Gastrocnemius medialis (tissue), 4 donors: Measurements from ENCODE around the gene RAMACL. TPM values are rescaled to one million over a fixed set of nuclear protein-coding genes. Genes with fewer than 3 reads are reported as not detected.

Experiments used
- ATAC-seq, 2 donors: fragments of 150-250 bp; one replicate each; pipeline ENCODE4 v1.9.1; 2016
- DNase-seq, 2 donors: peaks; one replicate each; pipeline ENCODE4 v3.0.0-alpha.2; 2019
- H3K27ac ChIP-seq, 4 donors: fragments of 200-600 bp; sonication (generic); 1 replicate in 1 of 4; 2 replicates in 3 of 4; pipeline ENCODE4 v1.5.1; 2016 to 2018; ENCODE audit warnings: mild to moderate bottlenecking in 2 of 4, moderate library complexity in 1 of 4
- H3K27me3 ChIP-seq, 3 donors: fragments of 200-600 bp; sonication (generic) in 2 of 3; 1 replicate in 1 of 3; 2 replicates in 2 of 3; pipeline versions ENCODE4 v1.5.1 to v1.6.0; 2016 to 2019; ENCODE audit warnings: mild to moderate bottlenecking in 1 of 3, moderate library complexity in 1 of 3
- H3K36me3 ChIP-seq, 2 donors: fragments of 200-600 bp; sonication (generic) in 1 of 2; one replicate each; pipeline ENCODE4 v1.5.1; 2017 to 2018
- H3K4me1 ChIP-seq, 2 donors: fragments of 200-600 bp; sonication (generic) in 1 of 2; one replicate each; pipeline ENCODE4 v1.5.1; 2016 to 2017; ENCODE audit warnings: mild to moderate bottlenecking in 2 of 2
- H3K4me3 ChIP-seq, 4 donors: fragments of 200-600 bp; sonication (generic) in 3 of 4; 1 replicate in 1 of 4; 2 replicates in 3 of 4; pipeline ENCODE4 v1.5.1; 2016 to 2019; ENCODE audit warnings: mild to moderate bottlenecking in 2 of 4
- H3K9me3 ChIP-seq, 3 donors: fragments of 200-600 bp; sonication (generic) in 2 of 3; 1 replicate in 1 of 3; 2 replicates in 2 of 3; pipeline ENCODE4 v1.5.1; 2016 to 2019
- POLR2A ChIP-seq, 2 donors: fragments of 450-650 bp; IDR thresholded peaks; one replicate each; pipeline ENCODE4 v1.6.1; 2017; ENCODE audit warnings: antibody characterized with exemption in 2 of 2, mild to moderate bottlenecking in 2 of 2, moderate library complexity in 2 of 2
- in situ Hi-C, 4 donors: fragments of 200-750 bp; cut with MboI; loops; one replicate each; pipeline versions ENCODE4 v1.15.0 to v1.8.0; 2017; ENCODE audit warnings: low sequenced_read_pairs in 4 of 4
- intact Hi-C: fragments of 100-400 bp; cut with DNase I; formaldehyde crosslinking; loops from one replicate; pipeline ENCODE4 v1.15.1; 2023; ENCODE audit warnings: low total_unique reads
- total RNA-seq, 4 donors: library from RNA; depleted of rRNA; stranded (reverse); fragments of >200 nt; gene quantifications; one replicate each; pipeline versions ENCODE4 v1.1.0 to v1.2.3, GENCODE V29; 2016
- TF ChIP-seq, protein P1 (sequence below), 5 experiments: fragments of 450-650 bp in 3 of 5; fragments of 200-600 bp in 2 of 5; sonication (generic) in 2 of 5; IDR thresholded peaks in 4 of 5; conservative IDR thresholded peaks in 1 of 5; 1 replicate in 4 of 5; 2 replicates in 1 of 5; pipeline ENCODE4 v1.5.1; 2016 to 2019; ENCODE audit warnings: antibody characterized with exemption in 5 of 5, mild to moderate bottlenecking in 3 of 5, moderate library complexity in 3 of 5

The RAMACL gene
- total RNA-seq, 4 donors from 2014 or later, result 0.18 to 5.6 (median 0.58) TPM

DNA sequence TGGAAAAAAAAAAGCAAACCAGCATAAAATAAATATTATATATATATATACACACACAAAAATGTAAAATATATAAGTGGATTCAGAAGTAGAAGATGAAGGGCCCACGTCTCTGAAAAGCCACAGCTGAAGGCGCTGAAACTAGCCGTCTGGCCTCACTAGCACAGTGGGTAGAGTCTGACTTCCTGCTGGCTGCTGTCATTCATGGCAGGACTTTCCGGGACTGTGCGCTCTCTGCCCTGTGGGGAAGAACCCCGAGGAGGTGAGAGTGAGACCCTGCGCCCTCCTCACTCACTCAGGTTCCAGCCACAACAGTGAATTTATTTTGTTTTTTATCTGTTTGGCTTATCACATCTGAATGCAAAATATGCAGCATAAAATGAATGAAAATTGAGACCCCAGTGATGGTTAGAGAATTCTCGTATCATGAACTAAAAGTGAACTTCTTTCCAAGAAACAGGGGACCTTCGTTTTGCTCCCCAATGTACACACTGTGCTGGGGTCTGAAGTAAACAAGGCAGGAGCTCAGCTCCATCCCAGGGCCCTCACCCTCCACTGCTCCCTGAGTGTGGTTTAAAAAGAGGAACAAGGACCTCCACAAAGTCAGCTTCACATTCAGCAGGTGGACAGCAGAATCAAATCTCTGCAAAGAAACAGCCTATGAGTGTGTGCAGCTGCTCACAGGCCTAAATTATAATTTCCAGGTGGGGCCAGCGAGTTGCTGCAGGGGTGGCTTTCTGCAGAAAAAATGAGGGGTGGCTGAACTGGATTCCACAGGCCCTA lies 1.3 kb upstream of the RAMACL start:
- in situ Hi-C loops (no loop called here), intact Hi-C loops (no loop called here)
- Histone ChIP-seq H3K27ac (no peak overlapping the region), H3K9me3 (no peaks in the 10 kb centered on the region), H3K4me3 (no peak overlapping the region), H3K27me3 (no peaks in the 10 kb centered on the region), H3K36me3 (no peaks in the 10 kb centered on the region), H3K4me1 (peaks cover 26 to 38% of the 10 kb centered on the region in 2 donors)
- DNase-seq, result no peak
- no peak for ATAC-seq
- no peak for TF ChIP-seq POLR2A (IDR thresholded peaks at IDR 0.05)
- TF ChIP-seq, protein P1, sequence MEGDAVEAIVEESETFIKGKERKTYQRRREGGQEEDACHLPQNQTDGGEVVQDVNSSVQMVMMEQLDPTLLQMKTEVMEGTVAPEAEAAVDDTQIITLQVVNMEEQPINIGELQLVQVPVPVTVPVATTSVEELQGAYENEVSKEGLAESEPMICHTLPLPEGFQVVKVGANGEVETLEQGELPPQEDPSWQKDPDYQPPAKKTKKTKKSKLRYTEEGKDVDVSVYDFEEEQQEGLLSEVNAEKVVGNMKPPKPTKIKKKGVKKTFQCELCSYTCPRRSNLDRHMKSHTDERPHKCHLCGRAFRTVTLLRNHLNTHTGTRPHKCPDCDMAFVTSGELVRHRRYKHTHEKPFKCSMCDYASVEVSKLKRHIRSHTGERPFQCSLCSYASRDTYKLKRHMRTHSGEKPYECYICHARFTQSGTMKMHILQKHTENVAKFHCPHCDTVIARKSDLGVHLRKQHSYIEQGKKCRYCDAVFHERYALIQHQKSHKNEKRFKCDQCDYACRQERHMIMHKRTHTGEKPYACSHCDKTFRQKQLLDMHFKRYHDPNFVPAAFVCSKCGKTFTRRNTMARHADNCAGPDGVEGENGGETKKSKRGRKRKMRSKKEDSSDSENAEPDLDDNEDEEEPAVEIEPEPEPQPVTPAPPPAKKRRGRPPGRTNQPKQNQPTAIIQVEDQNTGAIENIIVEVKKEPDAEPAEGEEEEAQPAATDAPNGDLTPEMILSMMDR (IDR thresholded peaks at IDR 0.05 in 4 of 5, conservative IDR thresholded peaks at IDR 0.05 in 1 of 5), result no peak

DNA sequence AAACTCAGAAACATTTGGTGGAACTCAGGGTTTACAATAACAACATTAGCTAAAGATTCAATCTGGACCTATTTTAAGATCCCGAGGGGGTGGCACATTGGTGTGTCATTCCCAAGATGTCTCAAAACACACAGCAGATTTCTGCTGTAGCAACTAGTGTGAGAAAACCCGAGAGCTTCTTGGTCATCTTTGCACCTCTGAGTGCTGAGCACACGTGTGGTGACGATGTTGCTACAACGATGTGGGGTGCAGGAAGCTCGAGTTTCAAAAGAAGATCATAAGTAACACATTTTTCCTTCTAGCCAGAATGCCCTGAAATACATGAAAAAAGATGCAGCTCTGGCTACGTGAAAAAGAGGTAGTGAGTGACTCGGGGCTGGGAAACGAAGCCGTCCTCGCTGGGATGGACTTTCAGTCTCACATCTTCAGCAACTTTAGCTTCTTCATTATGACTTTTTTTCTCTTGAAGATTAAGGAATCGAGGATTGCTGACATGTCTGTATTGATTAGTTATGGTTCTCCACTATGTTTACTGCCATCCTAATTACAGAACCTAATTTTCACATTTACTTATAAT lies 1.5 kb downstream of the RAMACL start:
- no peak overlapping the region for H3K27ac ChIP-seq
- ATAC-seq, result no peak
- H3K27me3 ChIP-seq, result no peaks in the 10 kb centered on the region
- no peak overlapping the region for H3K4me3 ChIP-seq
- TF ChIP-seq POLR2A (IDR thresholded peaks at IDR 0.05), result no peak
- TF ChIP-seq, protein P1 (IDR thresholded peaks at IDR 0.05 in 4 of 5, conservative IDR thresholded peaks at IDR 0.05 in 1 of 5), result no peak
- no peaks in the 10 kb centered on the region for H3K36me3 ChIP-seq
- in situ Hi-C loops, result no loop called here
- DNase-seq, result no peak
- intact Hi-C loops, result no loop called here
- H3K9me3 ChIP-seq, result no peaks in the 10 kb centered on the region
- H3K4me1 ChIP-seq, result peaks cover 16 to 21% of the 10 kb centered on the region in 2 donors

DNA sequence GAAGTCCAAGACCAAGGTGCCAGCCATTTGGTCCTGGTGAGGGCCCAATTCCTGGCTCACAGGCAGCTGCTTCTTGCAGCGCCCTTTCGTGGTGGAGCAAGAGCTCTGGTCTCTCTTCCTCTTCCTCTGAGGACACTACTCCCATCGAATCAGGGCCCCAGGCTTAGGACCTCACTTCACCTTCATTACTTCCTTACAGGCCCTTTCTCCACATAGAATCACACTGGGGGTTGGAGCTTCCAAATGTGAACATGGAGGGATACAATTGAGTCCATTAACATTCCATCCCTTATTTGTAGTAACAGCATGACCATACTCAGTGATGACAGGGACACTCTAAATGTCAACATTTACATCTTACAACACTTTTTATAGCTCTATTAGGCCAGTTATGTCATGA lies 2.3 kb downstream of the RAMACL start:
- in situ Hi-C loops, result no loop called here
- Histone ChIP-seq H3K4me1 (peaks cover 8 to 21% of the 10 kb centered on the region in 2 donors), H3K27me3 (no peaks in the 10 kb centered on the region), H3K9me3 (no peaks in the 10 kb centered on the region), H3K4me3 (no peak overlapping the region), H3K27ac (no peak overlapping the region), H3K36me3 (no peaks in the 10 kb centered on the region)
- DNase-seq (no peak), ATAC-seq (no peak)
- intact Hi-C loops, result no loop called here
- TF ChIP-seq, protein P1 (IDR thresholded peaks at IDR 0.05 in 4 of 5, conservative IDR thresholded peaks at IDR 0.05 in 1 of 5), result no peak
- TF ChIP-seq POLR2A (IDR thresholded peaks at IDR 0.05), result no peak

DNA sequence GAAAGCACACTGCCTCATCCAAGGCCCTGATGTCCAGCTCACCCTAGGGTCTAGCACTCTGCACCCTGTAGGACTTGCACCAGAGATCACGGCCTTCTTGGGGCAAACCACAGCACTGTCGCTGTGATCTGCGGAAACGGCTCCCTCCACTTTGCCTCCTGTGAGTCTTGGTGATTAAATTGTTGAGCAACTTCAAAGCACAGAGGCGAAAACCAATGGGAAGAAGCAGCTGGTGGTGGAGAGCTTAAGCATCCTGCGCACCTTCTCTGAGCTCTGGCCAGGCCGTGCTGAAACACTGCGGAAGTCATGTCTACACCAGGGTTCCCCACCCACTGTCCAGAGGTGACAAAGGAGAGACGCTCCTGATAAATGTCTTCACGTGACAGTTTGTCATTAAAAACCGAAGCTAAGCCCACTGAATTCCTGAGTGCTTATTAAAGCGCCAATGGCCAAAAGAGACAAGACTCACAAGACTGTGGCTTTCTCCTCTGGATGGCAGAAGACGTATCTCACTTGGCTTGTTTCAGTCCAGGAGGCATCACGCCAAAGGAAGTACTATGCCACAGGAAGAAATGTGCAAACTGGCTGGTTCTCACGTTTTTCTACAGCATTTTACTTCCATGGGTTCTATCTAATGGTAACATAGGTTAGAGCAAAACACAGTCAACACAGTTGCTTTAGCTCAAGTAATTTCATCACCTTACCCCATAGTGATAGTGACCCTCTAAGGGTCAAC lies 3.1 kb downstream of the RAMACL start:
- in situ Hi-C loops (no loop called here), intact Hi-C loops (no loop called here)
- TF ChIP-seq, protein P1 (IDR thresholded peaks at IDR 0.05 in 4 of 5, conservative IDR thresholded peaks at IDR 0.05 in 1 of 5), result no peak
- TF ChIP-seq POLR2A (IDR thresholded peaks at IDR 0.05), result no peak
- no peak for ATAC-seq
- H3K4me1 ChIP-seq, result peaks cover under 1 to 14% of the 10 kb centered on the region in 2 donors
- no peaks in the 10 kb centered on the region for H3K9me3 ChIP-seq
- no peak overlapping the region for H3K4me3 ChIP-seq
- no peak overlapping the region for H3K27ac ChIP-seq
- no peak for DNase-seq
- H3K27me3 ChIP-seq, result no peaks in the 10 kb centered on the region
- no peaks in the 10 kb centered on the region for H3K36me3 ChIP-seq
